Neural cell (in vitro differentiated cells): ENCODE results near the gene DCUN1D1. TPM values are rescaled to one million over a fixed set of nuclear protein-coding genes. Genes with fewer than 3 reads are reported as not detected.

Experiments
- H2AFZ ChIP-seq: fragments of 200-600, 300-800 bp; sonication (generic), shearing (Covaris generic); 2 replicates; pipeline ENCODE4 v1.6.0; 2014; ENCODE audit warnings: low read depth, mild to moderate bottlenecking, antibody characterized with exemption, low read length, moderate library complexity
- H3F3A ChIP-seq: fragments of 200-600 bp; shearing (Covaris generic); 2 replicates; pipeline ENCODE4 v1.6.1; 2016; ENCODE audit warnings: mild to moderate bottlenecking, moderate library complexity, mixed read lengths, antibody characterized with exemption, low read length; ENCODE audit not compliant: insufficient read depth, poor library complexity, severe bottlenecking
- H3K27ac ChIP-seq: fragments of 200-600, 300-800 bp; sonication (generic), shearing (Covaris generic); 2 replicates; pipeline ENCODE4 v1.5.1; 2014; ENCODE audit warnings: mild to moderate bottlenecking, low read length, moderate library complexity
- H3K27me3 ChIP-seq: fragments of 300-800, 200-600 bp; sonication (generic), shearing (Covaris generic); 2 replicates; pipeline ENCODE4 v1.6.0; 2014; ENCODE audit warnings: mild to moderate bottlenecking, low read depth, low read length, moderate library complexity; ENCODE audit not compliant: insufficient read depth
- H3K36me3 ChIP-seq: fragments of 300-800, 200-600 bp; sonication (generic), shearing (Covaris generic); 2 replicates; pipeline ENCODE4 v1.5.1; 2014; ENCODE audit warnings: mild to moderate bottlenecking, antibody characterized with exemption, low read length, moderate library complexity; ENCODE audit not compliant: insufficient read depth
- H3K4me2 ChIP-seq: fragments of 300-800, 200-600 bp; sonication (generic), shearing (Covaris generic); 2 replicates; pipeline ENCODE4 v1.6.0; 2014; ENCODE audit warnings: mild to moderate bottlenecking, low read length
- H3K4me3 ChIP-seq: fragments of 300-800, 200-600 bp; sonication (generic), shearing (Covaris generic); 2 replicates; pipeline ENCODE4 v1.5.1; 2014; ENCODE audit warnings: mild to moderate bottlenecking, low read length, moderate library complexity
- H3K79me2 ChIP-seq: fragments of 200-600 bp; shearing (Covaris generic); replicated peaks from 2 replicates; pipeline ENCODE4 v1.6.0; 2014; ENCODE audit warnings: mild to moderate bottlenecking, low read length, moderate library complexity; ENCODE audit not compliant: insufficient read depth
- H3K9ac ChIP-seq: fragments of 300-800, 200-600 bp; sonication (generic), shearing (Covaris generic); 2 replicates; pipeline ENCODE4 v1.6.1; 2016; ENCODE audit warnings: mild to moderate bottlenecking, low read length, mixed read lengths
- H3K9me2 ChIP-seq: fragments of 200-600 bp; shearing (Covaris generic); 2 replicates; pipeline ENCODE4 v1.6.1; 2016; ENCODE audit warnings: mild to moderate bottlenecking, low read length, mixed read lengths; ENCODE audit not compliant: insufficient read depth
- H3K9me3 ChIP-seq: fragments of 200-600, 300-800 bp; sonication (generic), shearing (Covaris generic); 2 replicates; pipeline ENCODE4 v1.6.1; 2016; ENCODE audit warnings: mild to moderate bottlenecking, mixed run types, low read length, moderate library complexity, mixed read lengths
- H4K20me1 ChIP-seq: fragments of 200-600 bp; shearing (Covaris generic); 2 replicates; pipeline ENCODE4 v1.6.1; 2016; ENCODE audit warnings: mild to moderate bottlenecking, mixed run types; ENCODE audit not compliant: insufficient read depth
- CTCF ChIP-seq: fragments of 450-650 bp; IDR thresholded peaks from 2 replicates; pipeline ENCODE4 v1.5.1; 2014; ENCODE audit warnings: antibody characterized with exemption, mild to moderate bottlenecking, moderate library complexity; ENCODE audit not compliant: poor library complexity, severe bottlenecking
- EP300 ChIP-seq: fragments of 450-650 bp; conservative IDR thresholded peaks from 2 replicates; pipeline ENCODE4 v1.6.1; 2014; ENCODE audit warnings: antibody characterized with exemption, mild to moderate bottlenecking, moderate library complexity; ENCODE audit not compliant: poor library complexity, severe bottlenecking
- EZH2 ChIP-seq: fragments of 200-600, 300-800 bp; shearing (Covaris generic), sonication (generic); IDR thresholded peaks from 2 replicates; pipeline ENCODE4 v1.6.1; 2014; ENCODE audit warnings: antibody characterized with exemption, low read length, borderline replicate concordance, mild to moderate bottlenecking; ENCODE audit not compliant: insufficient read depth, poor library complexity, severe bottlenecking
- MXI1 ChIP-seq: fragments of 450-650 bp; conservative IDR thresholded peaks from 2 replicates; pipeline ENCODE4 v1.6.1; 2014; ENCODE audit warnings: antibody characterized with exemption, mild to moderate bottlenecking; ENCODE audit not compliant: poor library complexity, severe bottlenecking
- POLR2AphosphoS5 ChIP-seq: IDR thresholded peaks from 2 replicates; pipeline ENCODE4 v1.6.1; 2012
- RAD21 ChIP-seq: fragments of 450-650 bp; conservative IDR thresholded peaks from 2 replicates; pipeline ENCODE4 v1.6.1; 2014; ENCODE audit warnings: antibody characterized with exemption, mild to moderate bottlenecking, moderate library complexity
- REST ChIP-seq: IDR thresholded peaks from 2 replicates; pipeline ENCODE4 v1.6.1; 2012; ENCODE audit warnings: borderline replicate concordance
- SMC3 ChIP-seq: fragments of 450-650 bp; conservative IDR thresholded peaks from 2 replicates; pipeline ENCODE4 v1.6.1; 2014; ENCODE audit warnings: antibody characterized with exemption, mild to moderate bottlenecking, moderate library complexity; ENCODE audit not compliant: poor library complexity
- TAF1 ChIP-seq: IDR thresholded peaks from 2 replicates; pipeline ENCODE4 v1.6.1; 2012; ENCODE audit warnings: low read depth
- polyA plus RNA-seq: library from polyadenylated mRNA; depleted of rRNA; stranded (reverse); fragments of >200 nt; gene quantifications from 2 replicates; pipeline ENCODE4 v1.2.3, GENCODE V29; 2014

DCUN1D1 gene
- polyA plus RNA-seq, 1 donor from 2014 or later: 33.4 TPM

- Histone ChIP-seq H3K9me2 (no peaks in the 10 kb centered on the region), H3K9me3 (no peaks in the 10 kb centered on the region), H3K36me3 (no peaks in the 10 kb centered on the region), H2AFZ (no peak overlapping the region), H3K4me3 (no peak overlapping the region), H3K79me2 (peaks cover 61% of the 10 kb centered on the region), H3K27ac (no peak overlapping the region), H3F3A (no peaks in the 10 kb centered on the region), H3K4me2 (no peak overlapping the region), H4K20me1 (no peaks in the 10 kb centered on the region), H3K27me3 (no peaks in the 10 kb centered on the region), H3K9ac (no peak overlapping the region)
- no peak for TF ChIP-seq CTCF
These were observed 11.1 kb downstream of the DCUN1D1 start for GRCh38 chr3:182969277-182969676.

- H2AFZ ChIP-seq: no peak overlapping the region
- H3K79me2 ChIP-seq: peaks cover 48% of the 10 kb centered on the region
- H3K9ac ChIP-seq: no peak overlapping the region
- no peak overlapping the region for H3K27ac ChIP-seq
- no peaks in the 10 kb centered on the region for H3K9me2 ChIP-seq
- no peak overlapping the region for H3K4me2 ChIP-seq
- no peaks in the 10 kb centered on the region for H3K27me3 ChIP-seq
- no peaks in the 10 kb centered on the region for H3K36me3 ChIP-seq
- no peaks in the 10 kb centered on the region for H4K20me1 ChIP-seq
- no peaks in the 10 kb centered on the region for H3K9me3 ChIP-seq
- no peak overlapping the region for H3K4me3 ChIP-seq
- TF ChIP-seq RAD21 (no peak), POLR2AphosphoS5 (no peak)
- no peaks in the 10 kb centered on the region for H3F3A ChIP-seq
These were observed 12.8 kb downstream of the DCUN1D1 start for GRCh38 chr3:182967218-182968204.

- peaks cover 36% of the 10 kb centered on the region for H3K79me2 ChIP-seq
- no peaks in the 10 kb centered on the region for H4K20me1 ChIP-seq
- no peak for TF ChIP-seq RAD21
- TF ChIP-seq TAF1: no peak
- TF ChIP-seq CTCF: no peak
- no peak for TF ChIP-seq EZH2
- TF ChIP-seq EP300: no peak
- no peak for TF ChIP-seq REST
- TF ChIP-seq SMC3: no peak
- TF ChIP-seq POLR2AphosphoS5: no peak
- TF ChIP-seq MXI1: no peak
These were observed 14.4 kb downstream of the DCUN1D1 start for GRCh38 chr3:182965861-182966366.

More at GRCh38 chr3:182965861-182966366, 14.4 kb downstream of the DCUN1D1 start:
- H2AFZ ChIP-seq: no peak overlapping the region
- H3F3A ChIP-seq: no peaks in the 10 kb centered on the region
- H3K27ac ChIP-seq: no peak overlapping the region
- H3K4me3 ChIP-seq: no peak overlapping the region
- H3K4me2 ChIP-seq: no peak overlapping the region
- no peaks in the 10 kb centered on the region for H3K9me3 ChIP-seq
- no peaks in the 10 kb centered on the region for H3K9me2 ChIP-seq
- H3K27me3 ChIP-seq: no peaks in the 10 kb centered on the region
- H3K9ac ChIP-seq: no peak overlapping the region
- H3K36me3 ChIP-seq: peaks cover under 1% of the 10 kb centered on the region
